Hematopoietic multipotent progenitor cell treated with erythropoietin and hydrocortisone succinate and interleukin-3 and kit ligand, for 6 days (in vitro differentiated cells): Measurements from ENCODE around the gene IRF4.

Experiments used
- DNase-seq: peaks from one replicate; pipeline ENCODE4 v3.0.0-alpha.2; 2015

Gene IRF4

GRCh38 chr6:382883-383810 is 8.4 kb upstream of the IRF4 start:
- DNase-seq = no peak

GRCh38 chr6:383856-384255 is 7.7 kb upstream of the IRF4 start:
- DNase-seq = no peak

GRCh38 chr6:384898-385297 is 6.7 kb upstream of the IRF4 start:
- DNase-seq = no peak

GRCh38 chr6:385614-386013 is 5.9 kb upstream of the IRF4 start:
- no peak for DNase-seq

- no peak for DNase-seq
These were observed 4.8 kb upstream of the IRF4 start for GRCh38 chr6:386688-387266.

GRCh38 chr6:387293-387741 is 4.2 kb upstream of the IRF4 start:
- no peak for DNase-seq

GRCh38 chr6:388202-388903 is 3.2 kb upstream of the IRF4 start:
- DNase-seq = no peak

- no peak for DNase-seq
These were observed 2.4 kb upstream of the IRF4 start for GRCh38 chr6:389143-389542.

- DNase-seq = no peak
These were observed 1.9 kb upstream of the IRF4 start for GRCh38 chr6:389622-390021.

GRCh38 chr6:390914-391558 is 516 bp upstream of the IRF4 start:
- DNase-seq = peak; percentile 22

- DNase-seq = no peak
These were observed 1.2 kb downstream of the IRF4 start for GRCh38 chr6:392441-393390.

GRCh38 chr6:393391-394221 is 2.1 kb downstream of the IRF4 start:
- no peak for DNase-seq

GRCh38 chr6:394641-395289 is 3.2 kb downstream of the IRF4 start:
- DNase-seq = no peak

- no peak for DNase-seq
These were observed 4.0 kb downstream of the IRF4 start for GRCh38 chr6:395432-396125.

- no peak for DNase-seq
These were observed 4.6 kb downstream of the IRF4 start for GRCh38 chr6:396126-396520.

GRCh38 chr6:397056-397455 is 5.5 kb downstream of the IRF4 start:
- DNase-seq = no peak

- no peak for DNase-seq
These were observed 6.1 kb downstream of the IRF4 start for GRCh38 chr6:397604-398003.

- no peak for DNase-seq
These were observed 6.5 kb downstream of the IRF4 start for GRCh38 chr6:398065-398464.

GRCh38 chr6:398558-399078 is 7.1 kb downstream of the IRF4 start:
- no peak for DNase-seq
